PC-9 (cell line): ENCODE data around the gene INCA1. TPM values are rescaled to one million over a fixed set of nuclear protein-coding genes. Genes with fewer than 3 reads are reported as not detected.

Experiments
- BruUV-seq: library from RNA; stranded (reverse); fragments of 400-500 nt; replicated peaks from 2 replicates; lab custom pipeline; 2021; lab: Mats Ljungman, UMichigan
- CTCF ChIA-PET: fragments of 300-600 bp; sonication (Branson Sonifier 250); formaldehyde crosslinking; loops from one replicate; lab custom pipeline; 2022; ENCODE audit warnings: antibody characterized with exemption; lab: Charles Lee
- POLR2A ChIA-PET: fragments of 300-600 bp; sonication (Branson Sonifier 250); formaldehyde crosslinking; loops from one replicate; lab custom pipeline; 2022; ENCODE audit warnings: antibody characterized with exemption; ENCODE audit not compliant: unreplicated experiment; lab: Charles Lee
- DNase-seq, 2 experiments: peaks; one replicate each; pipeline versions ENCODE4 v3.0.0 to v3.0.0-alpha.2; 2015 to 2022; ENCODE audit warnings: mixed read lengths in 1 of 2
- H2AFZ ChIP-seq: fragments of 200-600 bp; sonication (generic); 2 replicates; pipeline ENCODE4 v1.8.1; 2017; ENCODE audit warnings: antibody characterized with exemption
- H3F3A ChIP-seq: fragments of 200-600 bp; sonication (generic); 2 replicates; pipeline ENCODE4 v1.8.1; 2017; ENCODE audit warnings: antibody characterized with exemption, mild to moderate bottlenecking, low read depth; ENCODE audit not compliant: insufficient read depth
- H3K27ac ChIP-seq: fragments of 200-600 bp; sonication (generic); 2 replicates; pipeline ENCODE4 v1.6.1; 2016; ENCODE audit warnings: mixed run types
- H3K27me3 ChIP-seq: fragments of 200-600 bp; sonication (generic); 2 replicates; pipeline ENCODE4 v1.6.1; 2016; ENCODE audit warnings: low read depth, mixed run types; ENCODE audit not compliant: insufficient read depth
- H3K36me3 ChIP-seq: fragments of 200-600 bp; sonication (generic); 2 replicates; pipeline ENCODE4 v1.6.1; 2016; ENCODE audit warnings: low read depth, mixed run types
- H3K4me1 ChIP-seq: fragments of 200-600 bp; sonication (generic); replicated peaks from 2 replicates; pipeline ENCODE4 v1.6.1; 2016; ENCODE audit warnings: mixed run types; ENCODE audit not compliant: insufficient read depth
- H3K4me2 ChIP-seq: fragments of 200-600 bp; sonication (generic); 2 replicates; pipeline ENCODE4 v1.6.1; 2017; ENCODE audit warnings: mixed run types
- H3K4me3 ChIP-seq: fragments of 200-600 bp; sonication (generic); 2 replicates; pipeline ENCODE4 v1.6.1; 2016; ENCODE audit warnings: mixed run types
- H3K79me2 ChIP-seq: fragments of 200-600 bp; sonication (generic); 2 replicates; pipeline ENCODE4 v1.6.1; 2017; ENCODE audit warnings: low read depth, mixed run types
- H3K9me2 ChIP-seq: fragments of 200-600 bp; sonication (generic); 2 replicates; pipeline ENCODE4 v1.8.1; 2017; ENCODE audit warnings: mild to moderate bottlenecking; ENCODE audit not compliant: insufficient read depth
- H3K9me3 ChIP-seq: fragments of 200-600 bp; sonication (generic); 2 replicates; pipeline ENCODE4 v1.8.1; 2016; ENCODE audit warnings: low read depth; ENCODE audit not compliant: insufficient read depth
- H4K20me1 ChIP-seq: fragments of 200-600 bp; sonication (generic); 2 replicates; pipeline ENCODE4 v1.8.1; 2017; ENCODE audit not compliant: insufficient read depth
- CTCF ChIP-seq: fragments of 200-600 bp; sonication (generic); conservative IDR thresholded peaks from 2 replicates; pipeline ENCODE4 v1.6.1; 2017; ENCODE audit warnings: mixed run types, antibody characterized with exemption, mild to moderate bottlenecking, moderate library complexity
- EZH2 ChIP-seq: fragments of 200-600 bp; sonication (generic); IDR thresholded peaks from 2 replicates; pipeline ENCODE4 v1.8.0; 2017; ENCODE audit warnings: antibody characterized with exemption, low read depth
- intact Hi-C: fragments of 100-400 bp; cut with micrococcal nuclease; formaldehyde crosslinking; loops from one replicate; pipeline ENCODE4 v1.10.0; 2022; ENCODE audit not compliant: unreplicated experiment
- total RNA-seq: library from RNA; stranded (reverse); gene quantifications from 2 replicates; pipeline ENCODE4 v1.2.3, GENCODE V29; 2021

The INCA1 gene
- total RNA-seq, 1 experiment from 2014 or later, result 2.9 TPM

- H3F3A ChIP-seq, result peaks cover 16% of the 10 kb centered on the region; the same call in 1 of the 2 replicates
- POLR2A ChIA-PET, result interaction anchor here (0.6 kb wide), 1 partner anchor 100 kb away, joined by 4 read pairs; no protein-coding TSS in a partner anchor
- no peaks in the 10 kb centered on the region for H3K4me1 ChIP-seq
- H3K27me3 ChIP-seq, result no peaks in the 10 kb centered on the region
- BruUV-seq, result no TSS peak
- H3K4me2 ChIP-seq, result no peak overlapping the region
- no peak for DNase-seq
- H4K20me1 ChIP-seq, result no peaks in the 10 kb centered on the region
- no peak overlapping the region for H3K4me3 ChIP-seq
- no peaks in the 10 kb centered on the region for H3K9me3 ChIP-seq
- no peak overlapping the region for H2AFZ ChIP-seq
- CTCF ChIA-PET, result no interaction called here
- no peaks in the 10 kb centered on the region for H3K79me2 ChIP-seq
- intact Hi-C loops, result no loop called here
- H3K9me2 ChIP-seq, result no peaks in the 10 kb centered on the region
- no peaks in the 10 kb centered on the region for H3K36me3 ChIP-seq
- TF ChIP-seq EZH2 (no peak), CTCF (no peak)
- H3K27ac ChIP-seq, result no peak overlapping the region
These were observed 37.9 kb downstream of the INCA1 start for GRCh38 chr17:4959261-4959965.

GRCh38 chr17:4958102-4958501 lies 39.2 kb downstream of the INCA1 start:
- POLR2A ChIA-PET, result no interaction called here

GRCh38 chr17:4956493-4957061 lies 40.7 kb downstream of the INCA1 start:
- no TSS peak for BruUV-seq
- no peaks in the 10 kb centered on the region for H3K79me2 ChIP-seq
- ChIA-PET CTCF (no interaction called here), POLR2A (no interaction called here)
- H3F3A ChIP-seq, result peaks cover 16% of the 10 kb centered on the region; the same call in 1 of the 2 replicates
- intact Hi-C loops, result no loop called here
- H3K9me3 ChIP-seq, result no peaks in the 10 kb centered on the region
- H2AFZ ChIP-seq, result no peak overlapping the region
- H3K36me3 ChIP-seq, result no peaks in the 10 kb centered on the region
- H3K4me2 ChIP-seq, result no peak overlapping the region
- peaks cover 4% of the 10 kb centered on the region for H3K4me1 ChIP-seq
- TF ChIP-seq CTCF, result no peak
- no peak for TF ChIP-seq EZH2
- H3K27me3 ChIP-seq, result no peaks in the 10 kb centered on the region
- H3K9me2 ChIP-seq, result no peaks in the 10 kb centered on the region
- DNase-seq, result peak in 1 of 2 experiments; percentile 25
- no peaks in the 10 kb centered on the region for H4K20me1 ChIP-seq
- no peak overlapping the region for H3K4me3 ChIP-seq
- no peak overlapping the region for H3K27ac ChIP-seq

More at GRCh38 chr17:4958102-4958501, 39.2 kb downstream of the INCA1 start:
- Histone ChIP-seq H3K9me2 (no peaks in the 10 kb centered on the region), H3K4me2 (no peak overlapping the region), H3K4me1 (no peaks in the 10 kb centered on the region), H3K4me3 (no peak overlapping the region), H3K9me3 (no peaks in the 10 kb centered on the region), H3K36me3 (no peaks in the 10 kb centered on the region), H2AFZ (no peak overlapping the region), H3K27ac (no peak overlapping the region), H4K20me1 (no peaks in the 10 kb centered on the region), H3K27me3 (no peaks in the 10 kb centered on the region), H3F3A (peaks cover 12% of the 10 kb centered on the region; the same call in 1 of the 2 replicates), H3K79me2 (no peaks in the 10 kb centered on the region)
- BruUV-seq, result no TSS peak
- DNase-seq, result peak in 1 of 2 experiments; percentile 1
- TF ChIP-seq EZH2 (no peak), CTCF (no peak)
- intact Hi-C loops, result no loop called here
- CTCF ChIA-PET, result no interaction called here
